GM19455 (cell line): ENCODE results near the gene CDH13.

Experiments
- ATAC-seq: cut with Tn5 transposase; IDR thresholded peaks from one replicate; pipeline ENCODE4 v1.9.1; 2021; ENCODE audit not compliant: unreplicated experiment

The CDH13 gene

DNA sequence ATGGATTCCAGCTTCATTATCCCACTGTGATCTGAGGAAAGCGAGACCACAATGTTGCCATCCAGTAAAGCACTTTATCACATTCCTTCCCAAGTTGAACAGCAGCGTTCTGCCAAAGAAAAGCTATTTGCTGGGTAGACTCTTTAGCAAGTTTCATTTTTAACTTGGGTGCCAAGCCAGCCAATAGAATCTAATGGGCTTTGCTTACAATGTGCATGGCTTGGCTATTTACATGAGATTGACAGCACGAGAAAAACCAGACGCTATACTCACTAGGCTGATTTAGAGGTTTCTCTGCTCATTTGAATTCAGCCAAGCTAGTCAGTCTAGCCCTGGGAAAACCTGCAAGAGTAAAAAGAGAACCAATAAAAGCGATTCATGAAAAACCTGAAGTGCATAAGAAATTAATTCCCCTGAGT is 108.9 kb downstream of the CDH13 start:
- no peak for ATAC-seq

DNA sequence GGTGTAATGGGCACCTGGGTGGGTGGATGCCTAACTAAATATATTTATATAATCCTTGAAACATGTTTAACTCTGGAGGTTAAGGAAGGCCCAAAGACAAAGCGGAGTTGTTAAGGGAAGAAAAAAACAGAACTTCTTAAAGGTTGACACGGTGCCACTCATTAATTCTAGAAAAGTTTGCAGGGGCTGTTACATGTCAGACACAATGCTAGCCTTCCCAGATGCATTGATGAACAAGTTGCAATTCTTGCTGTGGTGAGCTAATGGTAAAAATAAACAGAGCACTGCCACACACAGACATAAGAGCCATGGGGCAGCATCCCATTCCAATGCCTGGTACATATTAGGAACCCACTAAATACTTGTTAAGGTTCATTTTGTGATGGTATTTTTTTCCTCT is 109.5 kb downstream of the CDH13 start:
- no peak for ATAC-seq

DNA sequence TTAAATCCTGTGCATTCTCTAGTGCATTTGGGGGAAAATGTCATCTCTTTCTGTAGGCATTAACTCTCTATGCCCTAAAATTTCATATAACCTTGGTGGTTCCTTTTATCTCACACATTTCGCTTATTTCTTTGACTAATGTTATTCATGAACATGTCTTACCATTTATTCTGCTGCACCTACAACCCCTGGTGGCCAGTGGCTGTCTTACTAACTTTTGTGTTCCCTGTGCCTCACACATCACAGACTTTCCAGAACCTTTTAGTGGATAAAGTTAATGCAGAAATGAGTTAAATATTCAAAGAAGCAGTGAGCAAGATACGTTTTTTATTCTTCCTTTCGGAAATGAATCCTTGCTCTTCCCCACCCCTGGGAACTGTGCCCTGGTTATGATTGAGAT is 111.9 kb downstream of the CDH13 start:
- no peak for ATAC-seq

DNA sequence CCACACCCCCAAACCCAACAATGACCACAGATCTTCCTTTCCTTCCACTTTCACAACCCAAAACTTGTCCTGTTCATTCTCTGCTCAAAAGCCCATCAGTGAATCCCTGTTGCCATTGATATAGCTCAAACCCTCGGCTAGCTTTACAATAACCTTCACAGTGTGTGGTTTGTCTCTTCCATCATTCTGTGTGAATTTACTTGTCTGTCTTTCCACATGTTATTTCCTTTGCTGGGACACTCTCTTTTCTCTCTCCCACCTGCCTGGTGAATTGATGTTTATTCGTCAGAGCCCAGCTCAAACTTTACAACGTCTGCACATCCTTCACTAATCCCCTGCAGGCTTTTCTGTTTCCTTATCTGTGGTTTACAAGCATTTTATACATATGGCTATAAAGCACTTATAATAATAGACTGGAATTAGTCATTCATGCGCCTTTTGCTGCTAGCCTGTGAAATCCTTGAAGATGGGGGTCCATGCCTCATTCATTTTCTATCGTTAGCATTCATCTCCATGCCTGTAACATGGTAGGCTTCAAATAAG is 114.4 kb downstream of the CDH13 start:
- no peak for ATAC-seq

DNA sequence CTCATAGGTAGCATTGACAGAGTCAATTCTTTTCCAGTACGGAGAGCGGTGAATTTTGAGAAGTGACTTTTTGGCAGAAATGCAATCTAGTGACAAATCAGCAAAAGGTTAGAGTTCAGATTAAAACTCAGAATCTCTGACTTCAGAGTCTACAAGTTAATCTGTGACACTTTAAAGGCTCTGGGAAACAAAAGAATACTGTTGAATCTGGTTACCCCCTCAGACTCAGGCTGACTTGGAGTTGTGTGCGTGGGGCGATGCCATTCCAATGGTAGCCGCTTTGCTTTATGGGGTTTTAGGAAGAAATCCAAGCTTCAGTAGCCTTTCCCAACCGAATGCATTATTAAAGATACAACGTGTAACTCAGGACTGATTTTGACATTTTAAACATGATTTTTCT is 118.2 kb downstream of the CDH13 start:
- no peak for ATAC-seq

DNA sequence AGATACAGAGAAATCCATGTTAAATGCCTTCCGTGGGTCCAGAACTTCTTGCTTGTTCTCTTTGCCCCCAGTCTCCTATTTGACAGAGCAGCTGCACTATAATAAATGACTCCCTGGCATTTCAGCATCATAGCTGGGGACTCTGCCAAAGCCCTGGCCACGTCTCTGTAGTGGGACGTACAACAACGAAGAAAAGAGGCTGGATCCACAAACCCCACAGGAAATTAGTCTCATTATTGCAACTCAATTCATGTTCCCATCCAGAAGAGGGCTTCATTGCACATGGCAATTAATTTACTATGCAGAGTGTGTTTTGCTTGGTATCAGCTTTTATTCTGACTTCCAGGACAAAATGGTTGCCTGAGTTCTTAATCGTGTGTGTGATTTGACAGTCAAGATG is 121.3 kb downstream of the CDH13 start:
- ATAC-seq = no peak

DNA sequence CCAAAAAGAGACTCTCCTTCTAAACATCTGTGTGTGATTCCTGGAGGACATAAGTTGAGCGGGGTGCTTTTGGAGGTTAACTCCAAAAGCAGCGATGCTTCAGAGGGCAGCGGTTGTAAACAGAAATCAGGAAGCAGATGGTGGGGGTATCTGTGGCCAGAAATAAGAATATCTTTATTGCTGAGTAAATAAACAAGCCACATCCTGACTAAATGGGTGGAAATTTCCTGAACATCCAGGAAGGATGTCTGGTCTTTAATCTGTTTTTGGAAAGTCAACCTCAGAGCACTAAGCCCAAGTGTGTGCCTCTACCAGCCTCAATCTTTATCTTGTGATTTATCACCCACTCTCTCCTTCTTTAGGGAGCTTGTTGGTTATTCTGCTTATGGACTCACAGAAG is 123.3 kb downstream of the CDH13 start:
- ATAC-seq = no peak

DNA sequence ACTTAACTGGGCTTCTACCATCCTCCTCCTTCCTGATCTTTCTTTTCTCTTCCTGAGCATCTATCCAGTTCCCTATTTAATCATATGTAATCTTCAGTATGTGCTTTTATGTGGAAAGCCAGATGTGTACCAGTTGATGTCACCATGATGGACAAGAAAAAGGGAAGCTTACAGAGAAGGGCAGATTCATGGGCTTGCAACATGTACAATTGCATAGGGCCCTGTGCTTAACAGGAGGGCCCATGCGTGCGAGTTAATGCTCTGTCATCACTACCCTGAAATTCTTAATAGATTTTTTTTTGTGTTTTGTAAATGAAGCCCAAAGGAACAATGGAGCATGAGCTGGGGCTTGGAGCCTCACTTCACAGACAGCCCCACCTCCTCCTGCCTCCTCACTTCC is 124.3 kb downstream of the CDH13 start:
- ATAC-seq = no peak

DNA sequence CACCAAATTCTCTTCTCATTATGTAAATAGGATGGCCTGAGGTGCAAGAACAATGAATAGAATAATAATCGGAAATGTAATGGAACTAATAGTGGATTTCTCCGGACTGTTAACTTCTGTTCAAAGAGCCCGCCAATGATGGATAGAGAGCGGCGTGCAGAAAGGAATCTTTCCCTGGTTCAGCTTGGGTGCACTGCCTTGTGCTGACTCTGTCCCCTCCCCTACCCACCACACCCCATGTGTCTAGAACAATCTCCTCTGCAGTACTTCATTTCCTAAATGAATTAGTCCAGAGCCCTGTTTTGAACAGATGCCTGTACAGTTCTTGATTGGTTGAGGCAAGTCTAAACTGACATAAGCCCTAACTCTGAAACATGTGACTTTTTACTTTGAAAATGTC is 125.4 kb downstream of the CDH13 start:
- no peak for ATAC-seq

DNA sequence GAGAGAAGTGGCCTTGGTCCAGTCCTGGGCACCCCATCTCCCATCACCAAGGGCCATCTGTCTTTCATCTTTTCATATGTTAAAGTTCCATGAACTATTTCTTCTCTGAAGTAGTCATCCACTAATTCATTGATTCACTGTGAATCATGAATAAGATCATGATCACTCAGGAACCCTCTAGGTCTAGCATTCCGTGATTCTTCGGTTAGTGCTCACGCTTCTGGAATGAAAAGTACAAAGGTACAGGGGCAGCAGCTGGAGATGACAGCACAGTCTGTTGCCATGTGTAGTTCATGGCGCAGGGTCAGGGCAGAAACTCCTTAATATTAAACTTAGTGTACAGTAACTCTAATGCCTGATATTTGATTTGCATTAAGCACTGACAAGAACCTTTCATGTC is 127.1 kb downstream of the CDH13 start:
- no peak for ATAC-seq

DNA sequence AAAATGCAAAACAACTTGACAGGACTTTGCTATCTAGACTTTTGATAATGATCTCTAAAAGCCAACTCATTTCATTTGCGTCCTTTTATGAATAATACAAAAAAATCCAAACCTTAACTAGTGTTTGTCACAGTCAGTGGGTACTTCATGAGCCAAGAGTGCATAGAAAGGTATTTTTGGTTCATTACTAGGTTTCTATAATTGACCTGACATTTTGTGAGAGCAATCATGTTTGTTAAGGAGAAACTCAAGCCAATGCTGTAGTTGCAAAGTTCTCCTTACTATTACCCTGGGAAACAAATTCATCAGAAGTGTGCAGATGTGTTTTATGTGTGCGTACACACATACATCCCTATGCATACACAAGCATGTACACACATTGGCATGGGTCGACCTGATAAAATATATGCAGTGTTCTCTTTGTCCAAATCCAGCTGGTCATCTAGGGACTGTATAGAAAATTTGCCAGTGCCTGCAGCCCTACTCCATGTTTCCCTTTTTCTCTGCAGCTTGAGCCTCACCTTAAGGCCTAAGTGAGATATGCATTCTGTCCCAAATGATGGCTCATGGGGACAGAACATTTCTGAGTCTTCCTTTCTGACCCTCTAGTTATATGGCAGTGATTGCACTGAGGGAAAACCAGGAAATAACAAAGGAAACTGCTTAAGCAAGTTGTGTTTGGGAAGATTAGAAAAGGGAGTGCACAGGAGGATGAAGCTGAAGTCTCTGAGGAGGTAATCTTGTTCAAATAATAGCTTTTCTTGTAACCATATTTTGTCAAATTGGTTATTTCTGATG is 128.1 kb downstream of the CDH13 start:
- no peak for ATAC-seq

DNA sequence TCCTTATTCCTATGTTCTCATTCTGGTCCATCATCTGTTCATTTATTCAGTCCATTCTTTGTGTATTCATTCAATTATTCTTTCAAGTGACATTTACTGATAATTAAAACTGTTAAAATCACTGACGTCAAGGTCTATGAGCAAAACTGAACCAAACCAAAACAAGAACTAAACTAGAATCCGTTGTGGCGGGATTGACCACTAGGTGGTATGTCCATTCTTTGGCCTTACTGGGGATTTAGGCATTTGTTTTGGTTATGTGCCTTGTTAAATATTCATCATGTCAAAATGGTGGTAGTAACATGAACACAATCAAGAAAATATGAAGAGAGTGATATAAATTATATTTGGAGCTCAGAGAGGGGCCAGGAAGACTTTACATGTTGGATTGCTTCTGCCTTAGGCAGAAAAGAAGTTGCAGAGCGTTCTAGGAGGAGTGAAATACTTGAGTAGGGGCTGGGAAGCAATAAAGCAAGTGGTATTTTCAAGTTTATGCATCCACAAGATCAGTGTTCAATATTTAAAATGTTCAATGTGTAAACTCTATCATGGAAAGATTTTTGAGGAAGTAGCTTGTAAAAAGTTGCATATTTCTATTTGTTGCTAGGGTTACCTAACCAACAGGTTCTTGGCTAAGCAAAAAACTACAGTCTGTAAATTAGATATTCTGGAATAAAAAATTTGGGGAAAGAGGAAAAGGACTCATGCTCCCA is 129.0 kb downstream of the CDH13 start:
- ATAC-seq = no peak

DNA sequence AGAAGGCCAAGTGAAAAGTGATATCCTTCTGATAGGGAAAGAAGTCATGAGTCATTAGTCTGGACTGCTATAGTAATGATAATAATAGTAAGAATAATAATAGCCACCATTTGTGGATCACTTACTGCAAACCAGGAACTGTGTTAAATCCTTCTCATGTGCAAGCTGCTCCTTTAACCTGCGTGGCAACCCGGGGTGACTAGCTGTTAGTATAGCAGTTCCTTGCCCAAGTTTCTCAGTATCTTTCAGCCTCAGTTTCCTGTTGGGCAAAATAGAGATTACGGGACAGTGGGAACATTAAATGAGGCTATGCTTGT is 129.5 kb downstream of the CDH13 start:
- ATAC-seq = no peak

DNA sequence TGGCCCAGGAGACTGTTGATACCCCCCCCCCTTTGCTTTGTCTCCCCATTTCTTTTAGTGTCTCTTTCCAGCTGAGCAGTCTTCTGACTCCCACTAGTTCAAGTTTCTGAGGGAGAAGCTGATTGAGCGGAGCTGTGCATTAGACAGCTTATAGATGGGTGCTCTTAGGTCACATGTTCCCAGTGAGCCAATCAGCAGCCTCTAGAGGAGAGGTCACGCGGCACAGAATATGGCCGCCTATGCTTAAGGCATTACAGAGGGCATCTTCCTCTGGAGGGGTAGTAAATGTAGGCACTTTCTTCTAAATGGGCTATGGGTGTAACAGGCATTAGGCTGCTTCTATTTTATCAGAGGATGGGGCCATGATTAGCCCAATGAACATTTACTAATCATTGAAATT is 131.6 kb downstream of the CDH13 start:
- no peak for ATAC-seq

DNA sequence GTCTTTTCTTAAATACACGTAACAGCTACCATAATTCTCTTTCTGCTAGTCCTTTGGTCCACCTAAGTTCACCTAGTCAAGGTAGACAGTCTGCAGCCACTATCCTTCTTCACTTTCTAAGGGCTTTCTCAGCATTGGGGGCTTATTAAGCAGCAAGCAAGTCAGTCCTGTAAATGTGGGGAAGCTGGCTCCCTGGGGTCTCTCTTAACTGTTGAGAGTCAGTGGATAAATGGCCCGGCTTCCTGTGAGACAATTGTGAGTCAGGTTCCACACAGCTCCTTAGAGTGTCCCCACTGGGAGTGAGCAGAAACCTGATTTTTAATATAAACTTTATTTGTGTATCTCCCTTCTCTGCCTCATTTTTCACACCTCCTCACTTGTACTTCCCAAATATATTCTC is 132.1 kb downstream of the CDH13 start:
- ATAC-seq = no peak

DNA sequence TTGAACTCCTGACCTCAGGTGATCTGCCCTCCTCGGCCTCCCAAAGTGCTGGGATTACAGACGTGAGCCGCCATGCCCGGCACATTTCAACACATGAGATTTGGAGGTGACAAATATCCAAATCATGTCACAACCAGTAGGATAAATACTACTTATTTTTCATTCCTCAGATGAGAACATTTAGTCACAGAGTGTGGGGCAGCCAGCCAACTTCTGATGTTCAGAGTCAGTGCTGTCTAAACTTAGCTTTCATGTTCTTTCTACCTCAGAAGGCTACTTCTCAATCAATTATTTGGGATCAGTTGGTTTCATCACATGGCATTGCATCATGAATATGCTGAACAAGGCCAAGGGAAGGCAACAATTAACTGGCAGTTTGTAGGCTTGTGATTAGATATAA is 134.5 kb downstream of the CDH13 start:
- no peak for ATAC-seq

DNA sequence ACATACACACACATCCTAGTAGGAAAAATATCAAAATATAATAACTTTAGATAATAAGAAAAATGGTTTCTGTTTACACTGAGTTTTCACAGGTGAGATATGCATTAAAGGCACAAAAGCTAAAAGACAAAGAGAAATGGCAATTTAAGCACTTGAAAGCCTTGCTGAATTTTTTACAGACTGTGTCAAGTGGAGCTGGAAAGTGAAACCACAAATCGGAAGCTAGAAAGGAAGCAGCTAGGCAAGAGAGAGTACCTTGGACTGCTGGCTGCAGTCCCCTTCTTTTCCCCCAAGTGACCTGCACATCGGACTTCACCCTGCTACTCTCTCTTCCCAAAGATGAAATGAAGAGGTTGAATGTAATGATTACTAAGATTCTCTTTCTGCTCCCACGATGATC is 135.1 kb downstream of the CDH13 start:
- ATAC-seq = no peak

DNA sequence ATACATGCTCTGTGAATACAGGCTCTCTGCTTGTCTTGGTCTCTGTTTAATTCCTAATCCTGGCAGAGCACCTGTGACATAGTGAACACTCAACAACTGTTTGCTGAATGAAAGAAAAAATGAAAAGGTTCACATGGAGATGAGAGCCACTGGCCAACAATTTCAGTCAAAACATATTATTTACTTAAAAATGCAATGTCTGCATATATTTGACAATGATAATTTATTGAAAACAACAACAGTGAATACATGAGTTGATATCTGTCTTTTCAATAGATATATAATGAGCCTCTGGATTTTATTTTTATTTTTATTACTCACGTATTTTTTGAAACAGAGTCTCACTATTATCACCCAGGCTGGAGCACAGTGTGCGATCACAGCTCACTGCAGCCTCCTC is 136.6 kb downstream of the CDH13 start:
- no peak for ATAC-seq

DNA sequence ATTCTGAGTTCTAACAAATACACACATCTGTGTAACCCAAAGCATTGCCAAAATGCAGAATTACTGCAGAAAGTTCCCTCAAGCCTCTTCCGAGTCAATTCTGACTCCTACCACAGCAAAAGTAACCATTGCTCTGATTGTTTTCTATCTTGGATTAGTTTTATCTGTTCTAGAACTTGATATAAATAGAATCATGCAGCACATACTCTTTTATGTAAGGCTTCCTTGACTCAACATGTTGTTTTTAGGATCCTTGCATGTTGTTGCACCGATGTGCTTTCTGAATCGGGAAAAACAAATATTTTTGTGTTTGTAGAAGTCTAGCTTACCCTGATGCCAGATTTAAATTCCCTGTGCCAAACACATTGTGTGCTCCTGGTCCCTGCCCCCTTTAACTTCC is 140.4 kb downstream of the CDH13 start:
- ATAC-seq = no peak

DNA sequence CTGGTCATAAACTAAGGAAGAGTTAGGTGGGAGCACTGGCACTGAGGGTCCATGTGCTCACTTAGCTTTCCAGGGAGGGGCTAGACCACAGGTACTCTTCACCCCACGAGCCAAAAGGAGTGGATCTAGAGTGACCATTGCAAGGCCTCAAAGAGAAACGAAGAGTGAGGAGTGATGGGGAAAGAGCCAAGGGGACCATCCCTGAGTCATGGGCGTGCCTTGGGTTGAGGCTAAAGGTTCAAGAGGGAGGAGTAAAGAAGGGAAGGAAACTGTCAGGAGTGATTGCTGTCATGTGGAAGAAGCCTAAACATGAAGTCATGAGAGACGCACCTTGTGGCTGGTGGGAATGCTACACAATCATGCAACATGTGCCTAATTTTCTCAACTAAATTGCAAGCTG is 141.0 kb downstream of the CDH13 start:
- ATAC-seq = no peak

DNA sequence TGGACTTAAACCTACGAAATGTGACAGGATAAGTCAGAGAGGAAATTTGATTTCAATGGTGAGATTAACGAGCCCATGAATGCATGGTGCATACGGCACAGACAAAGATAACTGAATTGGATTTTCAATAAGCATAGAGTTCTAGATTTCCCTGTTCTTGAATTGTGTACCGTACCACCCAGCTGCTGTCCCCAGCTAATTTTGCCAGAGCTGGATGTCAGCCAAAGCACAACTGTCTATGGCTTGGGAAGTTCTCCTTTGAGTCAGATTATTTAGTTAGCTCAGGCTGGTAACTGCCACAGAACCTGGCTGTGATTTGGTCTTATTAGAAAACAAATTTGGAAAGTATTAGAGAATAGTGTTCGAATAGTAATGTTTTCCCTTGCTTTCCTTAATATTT is 143.1 kb downstream of the CDH13 start:
- ATAC-seq = no peak

DNA sequence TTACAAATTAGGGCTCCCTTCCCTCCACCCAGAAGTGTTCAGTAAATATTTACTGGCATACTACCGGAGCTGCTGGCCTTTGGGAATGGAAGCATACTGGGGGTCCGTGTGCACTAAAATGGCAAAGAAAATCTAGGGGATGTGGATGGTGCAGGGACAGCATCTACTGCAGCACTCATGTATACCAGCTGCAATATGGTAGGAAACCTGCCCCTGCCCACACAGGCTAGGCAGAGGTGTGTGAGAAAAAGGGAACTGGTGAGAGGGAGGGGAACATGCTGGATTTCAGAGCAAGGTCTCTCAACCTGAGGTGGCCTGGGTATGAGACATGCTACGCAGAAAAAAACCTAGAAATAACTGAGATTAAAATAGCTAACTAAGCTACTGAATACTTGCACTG is 145.4 kb downstream of the CDH13 start:
- ATAC-seq = no peak

DNA sequence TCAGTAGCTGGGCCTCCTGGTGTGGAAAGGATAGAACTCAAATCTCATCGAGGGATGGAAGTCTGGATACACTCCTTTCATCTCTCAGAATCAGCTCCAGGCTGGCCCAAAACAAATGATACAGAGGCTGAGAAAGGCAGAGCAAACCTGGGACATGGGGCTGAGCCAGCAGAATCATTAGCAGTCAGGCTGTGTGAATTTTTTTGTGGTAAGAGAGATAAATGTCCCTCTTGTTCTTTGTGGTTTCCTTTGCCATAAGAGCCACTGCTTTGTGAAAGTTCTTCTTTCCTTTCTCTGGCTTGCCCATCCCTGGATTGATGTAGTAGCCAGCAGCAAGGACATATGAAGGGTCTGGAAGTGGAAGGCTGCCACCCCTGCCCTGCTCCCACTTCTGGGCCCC is 146.2 kb downstream of the CDH13 start:
- no peak for ATAC-seq
